Left colon (tissue), 2 donors: ENCODE measurements around the gene RIPK3. TPM values are rescaled to one million over a fixed set of nuclear protein-coding genes. Genes with fewer than 3 reads are reported as not detected.
A peak's percentile ranks its signal among the peaks of the same experiment; 100 is the strongest.
"Not testable (repeated sequence)": the region's sequence is repeated elsewhere in the genome, so short reads cannot be mapped to it uniquely, and the experiment has no call there.

Source experiments
- ATAC-seq: fragments of 200-7000 bp; cut with Tn5 transposase; one replicate; pipeline ENCODE4 v1.9.1; 2020; ENCODE audit warnings: mild to moderate bottlenecking, moderate library complexity
- DNase-seq, 2 donors: peaks; one replicate each; pipeline ENCODE4 v3.0.0-alpha.2; 2020
- intact Hi-C, 2 donors: fragments of 100-400 bp; cut with DNase I in 1 of 2; cut with micrococcal nuclease in 1 of 2; formaldehyde crosslinking; loops; one replicate each; pipeline versions ENCODE4 v1.11.2 to v1.14.0; 2022; cut with DNase I, micrococcal nuclease
- total RNA-seq, 2 donors: library from RNA; stranded (reverse); fragmentation: NEBNext Ultra II Directional; extraction: Animal tissue kit (Norgen Biotek cat#: 25700); gene quantifications; one replicate each; pipeline ENCODE4 v1.2.1, GENCODE V29; 2021
- donor health status: DM: no; HTN: no; CAD: no.
- donor health status: DM: yes; HTN: yes; CAD: no.

Gene RIPK3
- total RNA-seq, 2 donors from 2014 or later = 56.6 to 67.9 TPM

GRCh38 chr14:24371605-24372004, 31.8 kb upstream of the RIPK3 start:
- DNase-seq, intact Hi-C loops, ATAC-seq: not testable (repeated sequence)

- intact Hi-C loops = no loop called here
- ATAC-seq (no peak), DNase-seq (no peak)
Observed at GRCh38 chr14:24370748-24371147, 31.0 kb upstream of the RIPK3 start.

- ATAC-seq = no peak
- no peak for DNase-seq
- intact Hi-C loops = loop anchor here (5.0 to 10.0 kb wide), 2 partner anchors 62 to 65 kb away; no protein-coding TSS in a partner anchor
Observed at GRCh38 chr14:24369907-24370687, 30.3 kb upstream of the RIPK3 start.

DNA sequence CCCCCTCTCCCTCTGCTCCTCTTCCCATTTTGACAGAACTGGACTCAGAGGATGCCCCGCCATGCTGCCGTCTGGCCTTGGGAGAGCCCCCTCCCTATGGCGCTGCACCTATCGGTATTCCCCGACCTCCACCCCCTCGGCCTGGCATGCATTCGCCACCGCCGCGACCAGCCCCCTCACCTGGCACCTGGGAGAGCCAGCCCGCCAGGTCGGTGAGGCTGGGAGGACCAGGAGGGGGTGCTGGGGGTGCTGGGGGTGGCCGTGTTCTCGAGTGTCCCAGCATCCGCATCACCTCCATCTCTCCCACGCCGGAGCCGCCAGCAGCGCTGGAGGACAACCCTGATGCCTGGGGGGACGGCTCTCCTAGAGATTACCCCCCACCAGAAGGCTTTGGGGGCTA, 29.7 kb upstream of the RIPK3 start:
- DNase-seq = no peak
- no peak for ATAC-seq
- intact Hi-C loops = loop anchor here (5.0 to 10.0 kb wide), 2 partner anchors 63 to 65 kb away; no protein-coding TSS in a partner anchor

GRCh38 chr14:24368562-24369252, 28.9 kb upstream of the RIPK3 start:
- no peak for ATAC-seq
- DNase-seq = peak; percentile 56 to 60
- intact Hi-C loops = loop anchor here (5.0 to 10.0 kb wide), 2 partner anchors 64 to 66 kb away; no protein-coding TSS in a partner anchor

DNA sequence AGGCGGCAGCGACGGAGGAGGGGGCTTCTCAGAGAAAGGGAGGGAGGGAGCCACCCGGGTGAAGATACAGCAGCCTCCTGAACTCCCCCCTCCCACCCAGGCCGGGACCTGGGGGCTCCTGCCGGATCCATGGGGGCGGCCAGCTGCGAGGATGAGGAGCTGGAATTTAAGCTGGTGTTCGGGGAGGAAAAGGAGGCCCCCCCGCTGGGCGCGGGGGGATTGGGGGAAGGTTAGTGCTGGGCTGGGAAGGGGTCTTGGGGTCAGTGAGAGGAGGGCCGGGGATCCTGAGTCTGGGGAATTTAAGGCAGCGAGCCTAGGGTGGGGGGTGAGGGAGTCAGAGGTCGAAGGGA, 28.4 kb upstream of the RIPK3 start:
- no peak for ATAC-seq
- intact Hi-C loops = loop anchor here (5.0 to 10.0 kb wide), 2 partner anchors 64 to 67 kb away; no protein-coding TSS in a partner anchor
- peak in 1 of 2 donors; percentile 32 for DNase-seq

- DNase-seq (peak; percentile 78 to 87), ATAC-seq (peak; percentile 23)
- intact Hi-C loops = loop anchor here (5.0 to 10.0 kb wide), 2 partner anchors 65 to 67 kb away; no protein-coding TSS in a partner anchor
Observed at GRCh38 chr14:24367514-24368211, 27.9 kb upstream of the RIPK3 start, which contains the start of gene NFATC4. NFATC4 (plus strand) TSS chr14:24368184; CDS start chr14:24368341, 157 bp downstream.

- ATAC-seq (peak; percentile 80), DNase-seq (peak; percentile 92 to 93)
- intact Hi-C loops = loop anchor here (5.0 to 10.0 kb wide), 2 partner anchors 65 to 68 kb away; no protein-coding TSS in a partner anchor
Observed at GRCh38 chr14:24366721-24367513, 27.1 kb upstream of the RIPK3 start.

GRCh38 chr14:24366413-24366720, 26.6 kb upstream of the RIPK3 start:
- ATAC-seq = no peak
- DNase-seq = no peak
- intact Hi-C loops = loop anchor here (5.0 to 10.0 kb wide), 2 partner anchors 66 to 68 kb away; no protein-coding TSS in a partner anchor

GRCh38 chr14:24365600-24366412, 26.0 kb upstream of the RIPK3 start:
- DNase-seq (peak; percentile 91 to 93), ATAC-seq (peak; percentile 62)
- intact Hi-C loops = loop anchor here (5.0 to 10.0 kb wide), 2 partner anchors 66 to 69 kb away; no protein-coding TSS in a partner anchor

- ATAC-seq (no peak), DNase-seq (no peak)
- intact Hi-C loops = loop anchor here (5.0 to 10.0 kb wide), 2 partner anchors 67 to 70 kb away; no protein-coding TSS in a partner anchor
Observed at GRCh38 chr14:24364841-24365240, 25.1 kb upstream of the RIPK3 start.

- DNase-seq (no peak), ATAC-seq (no peak)
- intact Hi-C loops = loop anchor here in 1 of 2 donors (10.0 kb wide), 1 partner anchor 71 kb away; no protein-coding TSS in a partner anchor
Observed at GRCh38 chr14:24363401-24363800, 23.6 kb upstream of the RIPK3 start.

- intact Hi-C loops = loop anchor here in 1 of 2 donors (10.0 kb wide), 1 partner anchor 72 kb away; no protein-coding TSS in a partner anchor
- ATAC-seq = no peak
- no peak for DNase-seq
Observed at GRCh38 chr14:24362241-24362960, 22.6 kb upstream of the RIPK3 start.

GRCh38 chr14:24361326-24361725, 21.5 kb upstream of the RIPK3 start:
- no peak for DNase-seq
- no peak for ATAC-seq
- intact Hi-C loops = loop anchor here in 1 of 2 donors (10.0 kb wide), 1 partner anchor 73 kb away; no protein-coding TSS in a partner anchor

- ATAC-seq = no peak
- intact Hi-C loops = loop anchor here in 1 of 2 donors (10.0 kb wide), 1 partner anchor 75 kb away; no protein-coding TSS in a partner anchor
- no peak for DNase-seq
Observed at GRCh38 chr14:24360281-24360680, 20.5 kb upstream of the RIPK3 start.

- no peak for DNase-seq
- ATAC-seq = no peak
- intact Hi-C loops = no loop called here
Observed at GRCh38 chr14:24356208-24356607, 16.4 kb upstream of the RIPK3 start.
